Mesendoderm (in vitro differentiated cells): Measurements from ENCODE around the gene SREBF2.

ENCODE experiments used
- DNase-seq: peaks from one replicate; pipeline ENCODE4 v3.0.0; 2013
- H2AK5ac ChIP-seq: 2 replicates; pipeline ENCODE4 v1.6.1; 2013; ENCODE audit warnings: low read length, inconsistent platforms
- H2BK120ac ChIP-seq: 2 replicates; pipeline ENCODE4 v1.6.1; 2013; ENCODE audit warnings: low read depth, mild to moderate bottlenecking, low read length, moderate library complexity, mixed read lengths
- H2BK15ac ChIP-seq: replicated peaks from 2 replicates; pipeline ENCODE4 v1.6.1; 2013; ENCODE audit warnings: low read depth, mild to moderate bottlenecking, moderate library complexity
- H2BK5ac ChIP-seq: 2 replicates; pipeline ENCODE4 v1.6.1; 2013; ENCODE audit warnings: low read length, inconsistent platforms
- H3K18ac ChIP-seq: 2 replicates; pipeline ENCODE4 v1.6.1; 2013; ENCODE audit warnings: mild to moderate bottlenecking, low read length, mixed read lengths
- H3K23ac ChIP-seq: one replicate; pipeline ENCODE4 v1.6.1; 2013; ENCODE audit warnings: low read length
- H3K27ac ChIP-seq: 2 replicates; pipeline ENCODE4 v1.5.1; 2013; ENCODE audit warnings: low read depth, mild to moderate bottlenecking, inconsistent platforms, low read length, moderate library complexity
- H3K27me3 ChIP-seq: 2 replicates; pipeline ENCODE4 v1.6.1; 2013; ENCODE audit warnings: low read length, control low read depth, mild to moderate bottlenecking, inconsistent platforms; ENCODE audit not compliant: insufficient read depth, poor library complexity
- H3K36me3 ChIP-seq: 2 replicates; pipeline ENCODE4 v1.6.1; 2013; ENCODE audit warnings: low read length, inconsistent platforms; ENCODE audit not compliant: control insufficient read depth, insufficient read depth
- H3K4ac ChIP-seq: one replicate; pipeline ENCODE4 v1.6.1; 2013; ENCODE audit warnings: low read depth, mild to moderate bottlenecking, low read length, moderate library complexity
- H3K4me1 ChIP-seq: 2 replicates; pipeline ENCODE4 v1.6.1; 2013; ENCODE audit warnings: low read depth, low read length, inconsistent platforms; ENCODE audit not compliant: control insufficient read depth
- H3K4me2 ChIP-seq: 2 replicates; pipeline ENCODE4 v1.6.1; 2013; ENCODE audit warnings: low read length
- H3K4me3 ChIP-seq: 2 replicates; pipeline ENCODE4 v1.5.1; 2013; ENCODE audit warnings: mild to moderate bottlenecking, low read length
- H3K56ac ChIP-seq: one replicate; pipeline ENCODE4 v1.6.1; 2013; ENCODE audit warnings: low read length
- H3K79me1 ChIP-seq: 2 replicates; pipeline ENCODE4 v1.6.1; 2013; ENCODE audit warnings: low read length, inconsistent platforms
- H3K79me2 ChIP-seq: 2 replicates; pipeline ENCODE4 v1.6.1; 2013; ENCODE audit warnings: mild to moderate bottlenecking, low read length; ENCODE audit not compliant: control insufficient read depth, insufficient read depth
- H3K9ac ChIP-seq: 2 replicates; pipeline ENCODE4 v1.6.1; 2013; ENCODE audit warnings: low read length, inconsistent platforms
- H4K5ac ChIP-seq: one replicate; pipeline ENCODE4 v1.6.1; 2013; ENCODE audit warnings: low read length
- H4K8ac ChIP-seq: one replicate; pipeline ENCODE4 v1.6.1; 2013; ENCODE audit warnings: low read depth, mild to moderate bottlenecking, control low read depth, low read length, moderate library complexity
- WGBS: extraction: QIAGEN DNeasy Blood & Tissue Kit; methylation state at CpG from one replicate; pipeline ENCODE4 v1.1.7; 2013; ENCODE audit warnings: low lambda C conversion rate, missing lambda C conversion rate; ENCODE audit not compliant: insufficient coverage; ENCODE audit errors: extremely low coverage; 5-methylcytosine and 5-hydroxymethylcytosine counted together

Gene SREBF2

DNA sequence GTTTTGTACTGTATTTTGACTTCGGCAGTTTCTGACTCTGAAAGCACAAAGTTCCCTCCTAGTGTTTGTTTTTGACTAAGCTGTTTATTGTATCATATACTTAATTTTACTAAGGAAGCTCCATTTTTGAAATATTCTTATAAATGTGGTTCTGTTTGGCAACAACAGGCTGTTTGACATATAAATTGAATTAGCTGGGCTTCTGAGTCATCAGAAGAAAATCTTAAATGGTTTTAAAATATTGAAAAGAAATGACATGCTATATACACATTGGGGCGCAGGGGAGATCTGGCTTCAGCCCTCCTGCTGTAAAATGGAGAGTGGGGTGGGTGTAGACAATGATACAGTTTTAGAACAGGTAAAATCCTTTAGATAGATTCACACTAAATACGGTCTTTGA is 43.4 kb downstream of the SREBF2 start:
- no peaks in the 10 kb centered on the region for H3K27me3 ChIP-seq
- no peak overlapping the region for H3K4me2 ChIP-seq
- H3K23ac ChIP-seq: no peak overlapping the region
- no peak overlapping the region for H3K4ac ChIP-seq
- H3K56ac ChIP-seq: no peak overlapping the region
- H3K36me3 ChIP-seq: peaks cover 29% of the 10 kb centered on the region
- DNase-seq: no peak
- H3K9ac ChIP-seq: no peak overlapping the region
- H3K79me1 ChIP-seq: peaks cover 3% of the 10 kb centered on the region
- H4K8ac ChIP-seq: no peak overlapping the region
- H3K4me3 ChIP-seq: no peak overlapping the region
- H2BK15ac ChIP-seq: no peak overlapping the region
- no peak overlapping the region for H3K27ac ChIP-seq
- no peak overlapping the region for H4K5ac ChIP-seq
- H3K79me2 ChIP-seq: no peaks in the 10 kb centered on the region
- H2BK5ac ChIP-seq: no peak overlapping the region
- no peak overlapping the region for H3K18ac ChIP-seq
- H2BK120ac ChIP-seq: no peak overlapping the region
- WGBS: no CpG with 5 or more reads among the region's 3 CpGs
- H3K4me1 ChIP-seq: no peaks in the 10 kb centered on the region
- no peak overlapping the region for H2AK5ac ChIP-seq

DNA sequence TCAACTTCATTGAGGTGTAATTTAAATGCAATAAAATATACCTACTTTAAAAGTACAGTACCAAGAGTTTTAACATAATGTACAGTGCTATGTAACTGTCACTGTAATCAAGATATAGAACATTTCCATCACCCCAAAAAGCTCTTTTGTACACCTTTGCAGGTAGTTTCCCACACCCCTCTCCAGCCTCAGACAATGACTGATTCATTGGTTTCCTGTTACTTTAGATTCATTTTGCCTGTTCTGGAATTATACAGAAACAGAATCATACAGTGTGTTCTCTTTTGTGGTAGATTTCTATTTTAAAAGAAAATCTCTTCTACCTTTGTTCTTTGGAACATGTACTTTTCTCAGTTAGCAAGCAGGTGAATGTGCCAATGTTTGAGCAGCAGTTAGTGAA is 43.8 kb downstream of the SREBF2 start:
- H3K9ac ChIP-seq: no peak overlapping the region
- no peak overlapping the region for H2BK15ac ChIP-seq
- no peak overlapping the region for H2BK120ac ChIP-seq
- H3K27me3 ChIP-seq: no peaks in the 10 kb centered on the region
- DNase-seq: no peak
- no peak overlapping the region for H3K4me2 ChIP-seq
- H3K4me1 ChIP-seq: no peaks in the 10 kb centered on the region
- H4K8ac ChIP-seq: no peak overlapping the region
- no peak overlapping the region for H3K4me3 ChIP-seq
- no peak overlapping the region for H4K5ac ChIP-seq
- no peak overlapping the region for H3K23ac ChIP-seq
- H3K4ac ChIP-seq: no peak overlapping the region
- H2AK5ac ChIP-seq: no peak overlapping the region
- peaks cover 3% of the 10 kb centered on the region for H3K79me1 ChIP-seq
- no peak overlapping the region for H3K27ac ChIP-seq
- H3K79me2 ChIP-seq: no peaks in the 10 kb centered on the region
- H2BK5ac ChIP-seq: no peak overlapping the region
- no peak overlapping the region for H3K56ac ChIP-seq
- H3K36me3 ChIP-seq: peaks cover 31% of the 10 kb centered on the region
- no peak overlapping the region for H3K18ac ChIP-seq

DNA sequence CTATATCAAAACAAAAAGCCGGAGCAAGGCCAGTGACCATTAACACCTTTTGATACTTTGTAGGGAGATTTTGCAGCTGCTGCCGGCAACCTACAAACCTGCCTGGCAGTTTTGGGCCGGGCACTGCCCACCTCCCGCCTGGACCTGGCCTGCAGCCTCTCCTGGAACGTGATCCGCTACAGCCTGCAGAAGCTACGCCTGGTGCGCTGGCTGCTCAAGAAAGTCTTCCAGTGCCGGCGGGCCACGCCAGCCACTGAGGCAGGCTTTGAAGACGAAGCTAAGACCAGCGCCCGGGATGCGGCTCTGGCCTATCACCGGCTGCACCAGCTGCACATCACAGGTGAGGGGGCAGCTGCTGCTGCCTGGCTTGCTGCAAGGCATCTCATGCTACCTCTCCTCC is 47.7 kb downstream of the SREBF2 start:
- no peaks in the 10 kb centered on the region for H3K79me2 ChIP-seq
- no peak overlapping the region for H2BK120ac ChIP-seq
- H3K23ac ChIP-seq: no peak overlapping the region
- H4K5ac ChIP-seq: no peak overlapping the region
- no peak overlapping the region for H3K18ac ChIP-seq
- H3K36me3 ChIP-seq: peaks cover 42% of the 10 kb centered on the region
- H3K4me2 ChIP-seq: no peak overlapping the region
- no peak overlapping the region for H2BK15ac ChIP-seq
- H3K56ac ChIP-seq: no peak overlapping the region
- no peak for DNase-seq
- no peak overlapping the region for H3K27ac ChIP-seq
- WGBS: no CpG with 5 or more reads among the region's 16 CpGs
- no peak overlapping the region for H3K9ac ChIP-seq
- H3K4me1 ChIP-seq: no peaks in the 10 kb centered on the region
- no peaks in the 10 kb centered on the region for H3K27me3 ChIP-seq
- no peaks in the 10 kb centered on the region for H3K79me1 ChIP-seq
- no peak overlapping the region for H2AK5ac ChIP-seq
- no peak overlapping the region for H2BK5ac ChIP-seq
- H3K4ac ChIP-seq: no peak overlapping the region
- H3K4me3 ChIP-seq: no peak overlapping the region
- no peak overlapping the region for H4K8ac ChIP-seq

DNA sequence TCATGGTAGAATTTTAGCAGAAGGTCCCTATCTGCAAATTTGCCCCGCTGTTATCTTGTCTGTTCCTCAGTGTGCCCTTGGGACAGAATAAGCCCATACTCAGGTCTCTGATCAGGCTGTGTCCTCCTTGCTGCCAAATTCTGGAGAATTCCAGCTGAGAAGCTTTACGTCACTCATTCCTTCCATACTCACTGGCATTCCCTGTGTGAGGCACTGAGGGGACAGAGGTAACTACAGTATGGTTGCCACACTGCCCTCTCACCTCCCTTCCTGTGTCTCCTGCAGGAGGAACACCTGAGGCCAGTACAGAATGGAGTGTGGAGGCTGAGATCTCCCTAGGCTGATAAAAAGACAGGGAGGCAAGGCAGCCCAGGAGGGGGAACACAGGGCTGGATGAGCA is 50.5 kb downstream of the SREBF2 start:
- WGBS: no CpG with 5 or more reads among the region's 2 CpGs

DNA sequence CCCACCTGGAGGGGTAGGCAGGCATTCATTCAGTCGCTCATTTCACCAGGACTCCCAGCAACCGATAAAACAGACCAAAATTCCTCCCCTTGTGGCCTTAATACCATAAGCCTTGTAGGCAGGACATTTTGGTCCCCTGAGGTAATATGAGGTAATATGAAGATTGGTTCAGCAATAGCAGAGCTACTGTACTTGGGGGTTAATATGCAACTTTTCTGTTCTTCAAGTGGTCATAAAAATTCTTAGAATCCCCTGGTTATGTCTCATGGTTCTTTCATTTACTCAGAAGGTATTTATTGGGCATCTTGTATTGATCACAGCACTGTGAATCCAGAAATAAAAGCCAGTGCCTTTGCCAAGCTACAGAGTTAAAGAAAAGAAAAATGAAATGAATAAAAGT is 52.2 kb downstream of the SREBF2 start:
- no peak overlapping the region for H3K23ac ChIP-seq
- no peaks in the 10 kb centered on the region for H3K27me3 ChIP-seq
- H3K4me2 ChIP-seq: no peak overlapping the region
- H2BK15ac ChIP-seq: no peak overlapping the region
- H4K8ac ChIP-seq: no peak overlapping the region
- H3K4me3 ChIP-seq: no peak overlapping the region
- no peak overlapping the region for H2BK120ac ChIP-seq
- no peak overlapping the region for H3K4ac ChIP-seq
- no peaks in the 10 kb centered on the region for H3K4me1 ChIP-seq
- no peak overlapping the region for H4K5ac ChIP-seq
- H3K79me1 ChIP-seq: no peaks in the 10 kb centered on the region
- H3K79me2 ChIP-seq: no peaks in the 10 kb centered on the region
- DNase-seq: no peak
- no peak overlapping the region for H3K27ac ChIP-seq
- no peak overlapping the region for H3K18ac ChIP-seq
- H2BK5ac ChIP-seq: no peak overlapping the region
- WGBS: no CpG with 5 or more reads among the region's 2 CpGs
- no peak overlapping the region for H3K9ac ChIP-seq
- H2AK5ac ChIP-seq: no peak overlapping the region
- peaks cover 37% of the 10 kb centered on the region for H3K36me3 ChIP-seq
- H3K56ac ChIP-seq: no peak overlapping the region

More for the DNA sequence above, 50.5 kb downstream of the SREBF2 start:
- no peak overlapping the region for H3K27ac ChIP-seq
- H3K4me2 ChIP-seq: no peak overlapping the region
- no peaks in the 10 kb centered on the region for H3K27me3 ChIP-seq
- H2AK5ac ChIP-seq: no peak overlapping the region
- no peak overlapping the region for H3K23ac ChIP-seq
- no peak overlapping the region for H3K56ac ChIP-seq
- H3K79me2 ChIP-seq: no peaks in the 10 kb centered on the region
- no peak overlapping the region for H4K8ac ChIP-seq
- no peaks in the 10 kb centered on the region for H3K4me1 ChIP-seq
- no peak overlapping the region for H4K5ac ChIP-seq
- no peak overlapping the region for H3K4ac ChIP-seq
- no peak overlapping the region for H3K9ac ChIP-seq
- H3K36me3 ChIP-seq: peaks cover 38% of the 10 kb centered on the region
- no peak overlapping the region for H2BK120ac ChIP-seq
- no peaks in the 10 kb centered on the region for H3K79me1 ChIP-seq
- H3K18ac ChIP-seq: no peak overlapping the region
- DNase-seq: no peak
- H2BK15ac ChIP-seq: no peak overlapping the region
- no peak overlapping the region for H2BK5ac ChIP-seq
- H3K4me3 ChIP-seq: no peak overlapping the region

DNA sequence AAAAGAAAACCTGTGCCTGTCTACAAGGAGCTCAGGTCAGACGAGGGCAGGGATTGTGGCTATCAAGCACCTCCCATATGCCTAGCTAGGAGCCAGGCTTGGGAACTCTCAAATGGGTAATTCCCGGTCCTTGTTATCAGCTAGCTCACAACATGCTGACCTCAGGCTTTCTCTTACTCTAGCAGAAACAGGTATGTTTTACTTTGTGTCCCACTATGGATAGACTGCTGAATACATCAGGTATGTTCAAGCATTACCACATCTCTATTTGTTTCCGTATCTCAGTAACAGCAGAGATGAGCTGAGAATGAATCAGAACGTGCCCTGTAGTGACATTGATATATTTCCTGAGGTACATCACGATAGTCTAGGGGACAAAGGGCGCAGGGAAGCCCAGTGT is 52.6 kb downstream of the SREBF2 start:
- no peak overlapping the region for H3K27ac ChIP-seq
- H3K23ac ChIP-seq: no peak overlapping the region
- no peak overlapping the region for H2AK5ac ChIP-seq
- H3K56ac ChIP-seq: no peak overlapping the region
- H3K4me2 ChIP-seq: no peak overlapping the region
- WGBS: no CpG with 5 or more reads among the region's 6 CpGs
- H2BK5ac ChIP-seq: no peak overlapping the region
- H3K4me1 ChIP-seq: no peaks in the 10 kb centered on the region
- DNase-seq: no peak
- no peak overlapping the region for H2BK120ac ChIP-seq
- no peak overlapping the region for H3K9ac ChIP-seq
- no peak overlapping the region for H3K4me3 ChIP-seq
- H3K27me3 ChIP-seq: no peaks in the 10 kb centered on the region
- H4K5ac ChIP-seq: no peak overlapping the region
- no peak overlapping the region for H4K8ac ChIP-seq
- H3K79me1 ChIP-seq: no peaks in the 10 kb centered on the region
- no peak overlapping the region for H3K18ac ChIP-seq
- H3K79me2 ChIP-seq: no peaks in the 10 kb centered on the region
- H3K36me3 ChIP-seq: peaks cover 37% of the 10 kb centered on the region
- no peak overlapping the region for H2BK15ac ChIP-seq
- no peak overlapping the region for H3K4ac ChIP-seq
